ENCODE measurements around the gene STOM.
"Not testable (repeated sequence)": the region's sequence is repeated elsewhere in the genome, so short reads cannot be mapped to it uniquely, and the experiment has no call there.

GRCh38 chr9:121397277-121397676, 27.2 kb upstream of the STOM start:
- TF ChIP-seq, protein P1, sequence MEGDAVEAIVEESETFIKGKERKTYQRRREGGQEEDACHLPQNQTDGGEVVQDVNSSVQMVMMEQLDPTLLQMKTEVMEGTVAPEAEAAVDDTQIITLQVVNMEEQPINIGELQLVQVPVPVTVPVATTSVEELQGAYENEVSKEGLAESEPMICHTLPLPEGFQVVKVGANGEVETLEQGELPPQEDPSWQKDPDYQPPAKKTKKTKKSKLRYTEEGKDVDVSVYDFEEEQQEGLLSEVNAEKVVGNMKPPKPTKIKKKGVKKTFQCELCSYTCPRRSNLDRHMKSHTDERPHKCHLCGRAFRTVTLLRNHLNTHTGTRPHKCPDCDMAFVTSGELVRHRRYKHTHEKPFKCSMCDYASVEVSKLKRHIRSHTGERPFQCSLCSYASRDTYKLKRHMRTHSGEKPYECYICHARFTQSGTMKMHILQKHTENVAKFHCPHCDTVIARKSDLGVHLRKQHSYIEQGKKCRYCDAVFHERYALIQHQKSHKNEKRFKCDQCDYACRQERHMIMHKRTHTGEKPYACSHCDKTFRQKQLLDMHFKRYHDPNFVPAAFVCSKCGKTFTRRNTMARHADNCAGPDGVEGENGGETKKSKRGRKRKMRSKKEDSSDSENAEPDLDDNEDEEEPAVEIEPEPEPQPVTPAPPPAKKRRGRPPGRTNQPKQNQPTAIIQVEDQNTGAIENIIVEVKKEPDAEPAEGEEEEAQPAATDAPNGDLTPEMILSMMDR (conservative IDR thresholded peaks at IDR 0.05; ENCODE audit: low read depth, low read length), result not testable (repeated sequence)
- TF ChIP-seq EZH2 (IDR thresholded peaks at IDR 0.05; ENCODE audit: low read length, unreplicated experiment); EZH2phosphoT487 (IDR thresholded peaks at IDR 0.05; ENCODE audit: borderline replicate concordance, low read length): not testable (repeated sequence)
